Activated B cell treated with CpG ODN at 0.5 μM for 24 hours (primary cell): Measurements from ENCODE around the gene NPAS3. TPM values are rescaled to one million over a fixed set of nuclear protein-coding genes. Genes with fewer than 3 reads are reported as not detected.

Experiments used
- ATAC-seq: fragments of 200-7000 bp; cut with Tn5 transposase; one replicate; pipeline ENCODE4 v1.10.0; 2021; ENCODE audit warnings: low read depth, mild to moderate bottlenecking, moderate library complexity
- CTCF ChIA-PET: fragments of 350-600 bp; sonication (Branson Sonifier 250); formaldehyde crosslinking; loops from one replicate; lab custom pipeline; 2021; ENCODE audit warnings: antibody characterized with exemption; lab: Charles Lee
- POLR2A ChIA-PET: fragments of 350-600 bp; sonication (Branson Sonifier 250); formaldehyde crosslinking; loops from one replicate; lab custom pipeline; 2021; ENCODE audit warnings: antibody characterized with exemption; lab: Charles Lee
- DNase-seq: peaks from one replicate; pipeline ENCODE4 v3.0.0; 2022
- H3K27ac Mint-ChIP-seq: one replicate; pipeline ENCODE4 v1.8.0; 2020; ENCODE audit warnings: mixed read lengths
- H3K27me3 Mint-ChIP-seq: one replicate; pipeline ENCODE4 v1.8.0; 2021; ENCODE audit warnings: mixed read lengths
- H3K36me3 Mint-ChIP-seq: one replicate; pipeline ENCODE4 v1.8.0; 2021; ENCODE audit warnings: low read depth, mixed read lengths
- H3K4me1 Mint-ChIP-seq: one replicate; pipeline ENCODE4 v1.8.0; 2021; ENCODE audit warnings: mixed read lengths
- H3K4me3 Mint-ChIP-seq: one replicate; pipeline ENCODE4 v1.8.0; 2020; ENCODE audit warnings: mild to moderate bottlenecking, mixed read lengths
- H3K9me3 Mint-ChIP-seq: one replicate; pipeline ENCODE4 v1.8.0; 2020; ENCODE audit warnings: mixed read lengths
- CTCF ChIP-seq: fragments of 200-600 bp; IDR thresholded peaks from one replicate; pipeline ENCODE4 v1.8.0; 2022; ENCODE audit warnings: antibody characterized with exemption, mild to moderate bottlenecking
- intact Hi-C: fragments of 100-400 bp; cut with micrococcal nuclease; formaldehyde crosslinking; loops from one replicate; pipeline ENCODE4 v1.15.1; 2024
- total RNA-seq: library from RNA; stranded (reverse); gene quantifications from 2 replicates; pipeline ENCODE4 v1.2.3, GENCODE V29; 2022

Gene NPAS3
- total RNA-seq, 1 donor from 2014 or later = not detected

GRCh38 chr14:33711811-33712216 is 773.1 kb downstream of the NPAS3 start:
- Mint-ChIP-seq H3K9me3 (peaks cover 2% of the 10 kb centered on the region), H3K27ac (no peak overlapping the region), H3K4me1 (no peaks in the 10 kb centered on the region), H3K36me3 (no peaks in the 10 kb centered on the region), H3K4me3 (no peak overlapping the region), H3K27me3 (no peaks in the 10 kb centered on the region)
- ChIA-PET CTCF (no interaction called here), POLR2A (no interaction called here)
- DNase-seq (no peak), ATAC-seq (no peak)
- no peak for TF ChIP-seq CTCF
- intact Hi-C loops = no loop called here

- Mint-ChIP-seq H3K27ac (no peak overlapping the region), H3K9me3 (peaks cover 4% of the 10 kb centered on the region), H3K27me3 (no peaks in the 10 kb centered on the region), H3K4me1 (no peaks in the 10 kb centered on the region), H3K4me3 (no peak overlapping the region), H3K36me3 (no peaks in the 10 kb centered on the region)
- ChIA-PET CTCF (no interaction called here), POLR2A (no interaction called here)
- intact Hi-C loops = no loop called here
- no peak for ATAC-seq
- DNase-seq = no peak
- no peak for TF ChIP-seq CTCF
Observed at GRCh38 chr14:33714527-33715226, 776.0 kb downstream of the NPAS3 start.

- Mint-ChIP-seq H3K27ac (no peak overlapping the region), H3K4me1 (no peaks in the 10 kb centered on the region), H3K36me3 (no peaks in the 10 kb centered on the region), H3K4me3 (no peak overlapping the region), H3K27me3 (no peaks in the 10 kb centered on the region), H3K9me3 (peaks cover 4% of the 10 kb centered on the region)
- ATAC-seq (no peak), DNase-seq (no peak)
- ChIA-PET POLR2A (no interaction called here), CTCF (no interaction called here)
- TF ChIP-seq CTCF = no peak
- intact Hi-C loops = no loop called here
Observed at GRCh38 chr14:33715227-33715528, 776.5 kb downstream of the NPAS3 start.

GRCh38 chr14:33716921-33717320 is 778.2 kb downstream of the NPAS3 start:
- H3K27me3 Mint-ChIP-seq = no peaks in the 10 kb centered on the region
- DNase-seq (no peak), ATAC-seq (no peak)
- intact Hi-C loops = no loop called here
- peaks cover 4% of the 10 kb centered on the region for H3K9me3 Mint-ChIP-seq
- ChIA-PET POLR2A (no interaction called here), CTCF (no interaction called here)
- no peak overlapping the region for H3K4me3 Mint-ChIP-seq
- no peak for TF ChIP-seq CTCF
- no peaks in the 10 kb centered on the region for H3K4me1 Mint-ChIP-seq
- no peak overlapping the region for H3K27ac Mint-ChIP-seq
- H3K36me3 Mint-ChIP-seq = no peaks in the 10 kb centered on the region

GRCh38 chr14:33717866-33718265 is 779.2 kb downstream of the NPAS3 start:
- Mint-ChIP-seq H3K4me3 (no peak overlapping the region), H3K36me3 (no peaks in the 10 kb centered on the region), H3K27me3 (no peaks in the 10 kb centered on the region), H3K4me1 (no peaks in the 10 kb centered on the region), H3K9me3 (peaks cover 4% of the 10 kb centered on the region), H3K27ac (no peak overlapping the region)
- TF ChIP-seq CTCF = no peak
- no peak for ATAC-seq
- CTCF ChIA-PET = no interaction called here
- POLR2A ChIA-PET = no interaction called here
- DNase-seq = no peak
- intact Hi-C loops = no loop called here
